GM12878 (cell line): ENCODE results near the gene FAM184B. TPM values are rescaled to one million over a fixed set of nuclear protein-coding genes. Genes with fewer than 3 reads are reported as not detected.

Experiments used
- MYB ChIP-seq: fragments of 150-350 bp; IDR thresholded peaks from 2 replicates; pipeline ENCODE4 v1.6.1; 2014; ENCODE audit warnings: mild to moderate bottlenecking, low read depth, low read length, borderline replicate concordance
- SP1 ChIP-seq: IDR thresholded peaks from one replicate; pipeline ENCODE4 v1.6.1; 2011; ENCODE audit warnings: low read depth, low read length
- polyA plus RNA-seq, 11 experiments: library from polyadenylated mRNA; depleted of rRNA in 4 of 11; unstranded in 6 of 11; stranded (reverse) in 5 of 11; fragments of >200 nt; fragmentation: Nextera tagmentation in 4 of 11; fragmentation: Illumina TruSeq in 1 of 11; extraction: Ambion mirVana in 4 of 11; extraction: Trizol in 1 of 11; gene quantifications; 1 replicate in 1 of 11; 2 replicates in 10 of 11; pipeline versions ENCODE4 v1.2.1 to v1.2.3, GENCODE V29; 2011 to 2016; ENCODE audit warnings: inconsistent platforms in 2 of 11, missing spikeins in 2 of 11, low read depth in 1 of 11
- total RNA-seq, 4 experiments: library from RNA; depleted of rRNA in 3 of 4; stranded (reverse); fragments of >200 nt in 3 of 4; fragmentation: Illumina TruSeq in 1 of 4; extraction: Trizol in 1 of 4; gene quantifications; 2 replicates each; pipeline versions ENCODE4 v1.2.1 to v1.2.3, GENCODE V29; 2013 to 2021
- TF ChIP-seq, protein P1 (sequence below): IDR thresholded peaks from 2 replicates; pipeline ENCODE4 v1.6.1; 2012; ENCODE audit warnings: improper control_type of control experiment, low read depth, low read length; ENCODE audit not compliant: insufficient replicate concordance
- TF ChIP-seq, protein P2 (sequence below): fragments of 450-650 bp; conservative IDR thresholded peaks from 2 replicates; pipeline ENCODE4 v1.6.1; 2017; ENCODE audit warnings: mild to moderate bottlenecking, moderate library complexity

The FAM184B gene
- total and polyA plus RNA-seq, 10 of the 15 experiments (the other 5 are each of a cell fraction or from before 2014, with no cell fraction given) = under 0.01 TPM; not detected in 9

DNA sequence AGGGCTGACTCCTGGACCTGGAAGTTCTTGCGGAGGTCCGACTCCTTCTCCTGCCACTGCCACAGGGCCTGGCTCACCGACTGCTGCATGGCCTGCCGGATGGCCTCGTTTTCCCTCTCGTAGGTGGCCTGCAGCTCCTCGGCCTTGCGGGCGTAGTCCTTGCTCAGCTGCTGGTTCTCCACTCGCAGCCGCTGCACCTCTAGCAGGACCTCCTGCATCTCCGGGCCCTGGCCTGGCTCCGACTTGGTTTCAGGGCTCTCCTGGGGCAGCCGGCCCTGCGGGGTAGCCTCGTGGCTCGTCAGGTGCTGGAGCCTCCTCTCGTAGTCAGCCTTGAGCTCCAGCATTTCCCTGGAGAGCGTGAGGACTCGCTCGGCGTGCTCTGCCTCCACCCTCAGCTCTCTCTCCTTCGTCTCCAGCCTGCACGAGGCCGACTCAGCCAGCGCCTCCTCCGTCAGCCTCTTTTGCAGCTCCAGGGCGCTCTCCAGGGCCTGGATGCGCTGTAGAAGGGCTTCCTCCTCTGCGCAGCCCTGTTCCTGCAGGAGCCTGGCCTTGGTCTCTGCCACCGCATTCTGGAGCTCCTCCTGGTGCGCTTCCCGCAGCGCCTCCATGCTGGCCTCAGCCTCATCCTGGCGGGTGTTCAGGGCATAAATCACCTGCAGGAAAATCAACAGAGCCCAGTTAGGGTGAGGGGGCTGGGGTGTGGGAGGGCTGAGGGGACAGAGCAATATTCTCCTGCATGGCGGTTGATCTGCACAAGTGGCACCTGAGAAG is 72.2 kb downstream of the FAM184B start (continued):
- TF ChIP-seq, protein P1, sequence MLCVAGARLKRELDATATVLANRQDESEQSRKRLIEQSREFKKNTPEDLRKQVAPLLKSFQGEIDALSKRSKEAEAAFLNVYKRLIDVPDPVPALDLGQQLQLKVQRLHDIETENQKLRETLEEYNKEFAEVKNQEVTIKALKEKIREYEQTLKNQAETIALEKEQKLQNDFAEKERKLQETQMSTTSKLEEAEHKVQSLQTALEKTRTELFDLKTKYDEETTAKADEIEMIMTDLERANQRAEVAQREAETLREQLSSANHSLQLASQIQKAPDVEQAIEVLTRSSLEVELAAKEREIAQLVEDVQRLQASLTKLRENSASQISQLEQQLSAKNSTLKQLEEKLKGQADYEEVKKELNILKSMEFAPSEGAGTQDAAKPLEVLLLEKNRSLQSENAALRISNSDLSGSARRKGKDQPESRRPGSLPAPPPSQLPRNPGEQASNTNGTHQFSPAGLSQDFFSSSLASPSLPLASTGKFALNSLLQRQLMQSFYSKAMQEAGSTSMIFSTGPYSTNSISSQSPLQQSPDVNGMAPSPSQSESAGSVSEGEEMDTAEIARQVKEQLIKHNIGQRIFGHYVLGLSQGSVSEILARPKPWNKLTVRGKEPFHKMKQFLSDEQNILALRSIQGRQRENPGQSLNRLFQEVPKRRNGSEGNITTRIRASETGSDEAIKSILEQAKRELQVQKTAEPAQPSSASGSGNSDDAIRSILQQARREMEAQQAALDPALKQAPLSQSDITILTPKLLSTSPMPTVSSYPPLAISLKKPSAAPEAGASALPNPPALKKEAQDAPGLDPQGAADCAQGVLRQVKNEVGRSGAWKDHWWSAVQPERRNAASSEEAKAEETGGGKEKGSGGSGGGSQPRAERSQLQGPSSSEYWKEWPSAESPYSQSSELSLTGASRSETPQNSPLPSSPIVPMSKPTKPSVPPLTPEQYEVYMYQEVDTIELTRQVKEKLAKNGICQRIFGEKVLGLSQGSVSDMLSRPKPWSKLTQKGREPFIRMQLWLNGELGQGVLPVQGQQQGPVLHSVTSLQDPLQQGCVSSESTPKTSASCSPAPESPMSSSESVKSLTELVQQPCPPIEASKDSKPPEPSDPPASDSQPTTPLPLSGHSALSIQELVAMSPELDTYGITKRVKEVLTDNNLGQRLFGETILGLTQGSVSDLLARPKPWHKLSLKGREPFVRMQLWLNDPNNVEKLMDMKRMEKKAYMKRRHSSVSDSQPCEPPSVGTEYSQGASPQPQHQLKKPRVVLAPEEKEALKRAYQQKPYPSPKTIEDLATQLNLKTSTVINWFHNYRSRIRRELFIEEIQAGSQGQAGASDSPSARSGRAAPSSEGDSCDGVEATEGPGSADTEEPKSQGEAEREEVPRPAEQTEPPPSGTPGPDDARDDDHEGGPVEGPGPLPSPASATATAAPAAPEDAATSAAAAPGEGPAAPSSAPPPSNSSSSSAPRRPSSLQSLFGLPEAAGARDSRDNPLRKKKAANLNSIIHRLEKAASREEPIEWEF = no peak
- TF ChIP-seq MYB = no peak
- TF ChIP-seq, protein P2, sequence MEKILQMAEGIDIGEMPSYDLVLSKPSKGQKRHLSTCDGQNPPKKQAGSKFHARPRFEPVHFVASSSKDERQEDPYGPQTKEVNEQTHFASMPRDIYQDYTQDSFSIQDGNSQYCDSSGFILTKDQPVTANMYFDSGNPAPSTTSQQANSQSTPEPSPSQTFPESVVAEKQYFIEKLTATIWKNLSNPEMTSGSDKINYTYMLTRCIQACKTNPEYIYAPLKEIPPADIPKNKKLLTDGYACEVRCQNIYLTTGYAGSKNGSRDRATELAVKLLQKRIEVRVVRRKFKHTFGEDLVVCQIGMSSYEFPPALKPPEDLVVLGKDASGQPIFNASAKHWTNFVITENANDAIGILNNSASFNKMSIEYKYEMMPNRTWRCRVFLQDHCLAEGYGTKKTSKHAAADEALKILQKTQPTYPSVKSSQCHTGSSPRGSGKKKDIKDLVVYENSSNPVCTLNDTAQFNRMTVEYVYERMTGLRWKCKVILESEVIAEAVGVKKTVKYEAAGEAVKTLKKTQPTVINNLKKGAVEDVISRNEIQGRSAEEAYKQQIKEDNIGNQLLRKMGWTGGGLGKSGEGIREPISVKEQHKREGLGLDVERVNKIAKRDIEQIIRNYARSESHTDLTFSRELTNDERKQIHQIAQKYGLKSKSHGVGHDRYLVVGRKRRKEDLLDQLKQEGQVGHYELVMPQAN = no peak
- no peak for TF ChIP-seq SP1
